ENCODE results near the gene OR4C15.

OR4C15 gene

GRCh38 chr11:55554169-55554568 is at the start of gene OR4C15:
Gene OR4C15, plus strand, starts transcription at chr11:55554469. Its CDS starts 0 bp downstream, at chr11:55554469.
- no peak for DNase-seq (ENCODE audit: low read depth)

GRCh38 chr11:55571828-55572227 is 17.6 kb downstream of the OR4C15 start, which contains the start of gene OR4C16:
Gene OR4C16, plus strand, starts transcription at chr11:55572128. Its CDS starts 0 bp downstream, at chr11:55572128.
- DNase-seq (ENCODE audit: low read depth): no peak

- DNase-seq (ENCODE audit: low read depth): no peak
These were observed 18.3 kb downstream of the OR4C15 start for GRCh38 chr11:55572548-55572947.

Measured in T-helper 22 cell (primary cell).